Peyer's patch (tissue), 4 donors: ENCODE data around the gene TRMT44.

Experiments used
- POLR2A ChIP-seq, 2 donors: fragments of 450-650 bp; IDR thresholded peaks; one replicate each; pipeline ENCODE4 v1.5.1; 2017; ENCODE audit warnings: antibody characterized with exemption in 2 of 2, mild to moderate bottlenecking in 2 of 2, moderate library complexity in 2 of 2
- TF ChIP-seq, protein P1 (sequence below), 6 experiments: fragments of 450-650 bp in 4 of 6; fragments of 200-600 bp in 2 of 6; sonication (generic) in 1 of 6; IDR thresholded peaks; one replicate each; pipeline ENCODE4 v1.5.1; 2017 to 2019; ENCODE audit warnings: antibody characterized with exemption in 6 of 6, mild to moderate bottlenecking in 3 of 6, moderate library complexity in 1 of 6

DNA sequence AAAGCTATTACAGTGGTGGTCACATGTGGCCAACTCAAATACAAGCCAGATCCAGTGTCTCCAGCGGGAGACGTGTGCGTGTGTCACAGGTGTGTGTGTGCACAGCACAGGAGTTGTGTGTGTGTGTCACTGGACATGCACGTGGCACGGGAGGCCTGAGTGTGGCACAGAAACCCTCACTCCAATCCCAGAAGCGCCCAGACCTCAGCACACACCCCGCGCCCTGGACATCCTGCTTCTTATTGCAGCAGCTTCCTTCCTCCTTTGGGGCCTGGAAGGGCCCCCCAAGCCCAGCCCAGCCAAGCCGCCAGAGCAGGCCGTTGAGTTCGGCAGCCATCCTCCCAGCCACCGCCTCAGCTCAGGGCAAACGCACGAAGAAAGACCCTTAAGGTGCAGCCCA is 37.9 kb upstream of the TRMT44 start:
- TF ChIP-seq, protein P1, sequence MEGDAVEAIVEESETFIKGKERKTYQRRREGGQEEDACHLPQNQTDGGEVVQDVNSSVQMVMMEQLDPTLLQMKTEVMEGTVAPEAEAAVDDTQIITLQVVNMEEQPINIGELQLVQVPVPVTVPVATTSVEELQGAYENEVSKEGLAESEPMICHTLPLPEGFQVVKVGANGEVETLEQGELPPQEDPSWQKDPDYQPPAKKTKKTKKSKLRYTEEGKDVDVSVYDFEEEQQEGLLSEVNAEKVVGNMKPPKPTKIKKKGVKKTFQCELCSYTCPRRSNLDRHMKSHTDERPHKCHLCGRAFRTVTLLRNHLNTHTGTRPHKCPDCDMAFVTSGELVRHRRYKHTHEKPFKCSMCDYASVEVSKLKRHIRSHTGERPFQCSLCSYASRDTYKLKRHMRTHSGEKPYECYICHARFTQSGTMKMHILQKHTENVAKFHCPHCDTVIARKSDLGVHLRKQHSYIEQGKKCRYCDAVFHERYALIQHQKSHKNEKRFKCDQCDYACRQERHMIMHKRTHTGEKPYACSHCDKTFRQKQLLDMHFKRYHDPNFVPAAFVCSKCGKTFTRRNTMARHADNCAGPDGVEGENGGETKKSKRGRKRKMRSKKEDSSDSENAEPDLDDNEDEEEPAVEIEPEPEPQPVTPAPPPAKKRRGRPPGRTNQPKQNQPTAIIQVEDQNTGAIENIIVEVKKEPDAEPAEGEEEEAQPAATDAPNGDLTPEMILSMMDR (IDR thresholded peaks at IDR 0.05), result no peak
- no peak for TF ChIP-seq POLR2A (IDR thresholded peaks at IDR 0.05)
